Gastroesophageal sphincter (tissue), 3 donors: ENCODE results near the gene KLHL20.

Experiments used
- EP300 ChIP-seq: sonication (generic); formaldehyde crosslinking; IDR thresholded peaks from one replicate; pipeline ENCODE4 v1.6.1; 2017; ENCODE audit warnings: antibody characterized with exemption, mild to moderate bottlenecking
- POLR2A ChIP-seq, 2 donors: fragments of 450-650 bp; IDR thresholded peaks; one replicate each; pipeline ENCODE4 v1.6.1; 2017; ENCODE audit warnings: antibody characterized with exemption in 2 of 2, mild to moderate bottlenecking in 2 of 2, moderate library complexity in 1 of 2
- TF ChIP-seq, protein P1 (sequence below), 4 experiments: fragments of 200-600 bp in 2 of 4; fragments of 450-650 bp in 2 of 4; sonication (generic) in 1 of 4; IDR thresholded peaks; one replicate each; pipeline ENCODE4 v1.5.1; 2017 to 2019; ENCODE audit warnings: antibody characterized with exemption in 4 of 4, mild to moderate bottlenecking in 2 of 4, moderate library complexity in 2 of 4

DNA sequence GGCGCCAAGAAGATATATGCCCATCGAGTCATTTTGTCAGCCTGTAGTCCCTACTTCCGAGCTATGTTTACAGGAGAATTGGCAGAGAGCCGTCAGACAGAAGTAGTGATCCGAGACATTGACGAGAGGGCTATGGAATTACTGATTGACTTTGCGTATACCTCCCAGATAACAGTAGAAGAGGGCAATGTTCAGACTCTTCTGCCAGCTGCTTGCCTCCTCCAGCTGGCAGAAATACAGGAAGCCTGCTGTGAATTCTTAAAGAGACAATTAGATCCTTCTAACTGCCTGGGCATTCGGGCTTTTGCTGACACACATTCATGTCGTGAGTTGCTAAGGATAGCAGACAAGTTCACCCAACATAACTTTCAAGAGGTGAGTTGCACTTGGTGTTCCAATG, 19.1 kb downstream of the KLHL20 start:
- TF ChIP-seq, protein P1, sequence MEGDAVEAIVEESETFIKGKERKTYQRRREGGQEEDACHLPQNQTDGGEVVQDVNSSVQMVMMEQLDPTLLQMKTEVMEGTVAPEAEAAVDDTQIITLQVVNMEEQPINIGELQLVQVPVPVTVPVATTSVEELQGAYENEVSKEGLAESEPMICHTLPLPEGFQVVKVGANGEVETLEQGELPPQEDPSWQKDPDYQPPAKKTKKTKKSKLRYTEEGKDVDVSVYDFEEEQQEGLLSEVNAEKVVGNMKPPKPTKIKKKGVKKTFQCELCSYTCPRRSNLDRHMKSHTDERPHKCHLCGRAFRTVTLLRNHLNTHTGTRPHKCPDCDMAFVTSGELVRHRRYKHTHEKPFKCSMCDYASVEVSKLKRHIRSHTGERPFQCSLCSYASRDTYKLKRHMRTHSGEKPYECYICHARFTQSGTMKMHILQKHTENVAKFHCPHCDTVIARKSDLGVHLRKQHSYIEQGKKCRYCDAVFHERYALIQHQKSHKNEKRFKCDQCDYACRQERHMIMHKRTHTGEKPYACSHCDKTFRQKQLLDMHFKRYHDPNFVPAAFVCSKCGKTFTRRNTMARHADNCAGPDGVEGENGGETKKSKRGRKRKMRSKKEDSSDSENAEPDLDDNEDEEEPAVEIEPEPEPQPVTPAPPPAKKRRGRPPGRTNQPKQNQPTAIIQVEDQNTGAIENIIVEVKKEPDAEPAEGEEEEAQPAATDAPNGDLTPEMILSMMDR (IDR thresholded peaks at IDR 0.05): no peak
- TF ChIP-seq POLR2A (IDR thresholded peaks at IDR 0.05) (no peak), EP300 (no peak)
